ENCODE data around the gene SH3PXD2B.
A peak's percentile ranks its signal among the peaks of the same experiment; 100 is the strongest.
"Not testable (repeated sequence)": the region's sequence is repeated elsewhere in the genome, so short reads cannot be mapped to it uniquely, and the experiment has no call there.

The SH3PXD2B gene

GRCh38 chr5:172414531-172415361, 39.6 kb downstream of the SH3PXD2B start:
- Mint-ChIP-seq H3K4me1 (ENCODE audit: low read depth) (peaks cover 37% of the 10 kb centered on the region), H3K4me3 (no peak overlapping the region), H3K9me3 (no peaks in the 10 kb centered on the region), H3K27ac (no peak overlapping the region), H3K27me3 (peaks cover 22% of the 10 kb centered on the region), H3K36me3 (ENCODE audit: low read depth) (no peaks in the 10 kb centered on the region)

- Mint-ChIP-seq H3K27ac (no peak overlapping the region), H3K36me3 (ENCODE audit: low read depth) (no peaks in the 10 kb centered on the region), H3K4me3 (no peak overlapping the region), H3K27me3 (peaks cover 22% of the 10 kb centered on the region), H3K4me1 (ENCODE audit: low read depth) (peaks cover 40% of the 10 kb centered on the region), H3K9me3 (no peaks in the 10 kb centered on the region)
Observed at GRCh38 chr5:172413601-172414171, 40.6 kb downstream of the SH3PXD2B start.

- Mint-ChIP-seq H3K9me3 (no peaks in the 10 kb centered on the region), H3K27me3 (peaks cover 22% of the 10 kb centered on the region), H3K27ac (peak overlapping the region; percentile 83), H3K4me1 (ENCODE audit: low read depth) (peaks cover 40% of the 10 kb centered on the region), H3K4me3 (peak overlapping the region; percentile 33), H3K36me3 (ENCODE audit: low read depth) (no peaks in the 10 kb centered on the region)
Observed at GRCh38 chr5:172412724-172413286, 41.5 kb downstream of the SH3PXD2B start.

GRCh38 chr5:172411484-172412072, 42.7 kb downstream of the SH3PXD2B start:
- Mint-ChIP-seq H3K4me3 (no peak overlapping the region), H3K4me1 (ENCODE audit: low read depth) (peaks cover 40% of the 10 kb centered on the region), H3K9me3 (no peaks in the 10 kb centered on the region), H3K27me3 (peaks cover 24% of the 10 kb centered on the region), H3K27ac (peak overlapping the region; percentile 83), H3K36me3 (ENCODE audit: low read depth) (no peaks in the 10 kb centered on the region)

- no peak overlapping the region for H3K4me3 Mint-ChIP-seq
- no peaks in the 10 kb centered on the region for H3K9me3 Mint-ChIP-seq
- no peak overlapping the region for H3K27ac Mint-ChIP-seq
- no peaks in the 10 kb centered on the region for H3K36me3 Mint-ChIP-seq (ENCODE audit: low read depth)
- peaks cover 29% of the 10 kb centered on the region for H3K27me3 Mint-ChIP-seq
- H3K4me1 Mint-ChIP-seq (ENCODE audit: low read depth), result peaks cover 40% of the 10 kb centered on the region
Observed at GRCh38 chr5:172410662-172411483, 43.5 kb downstream of the SH3PXD2B start.

- H3K27ac Mint-ChIP-seq, result no peak overlapping the region
- H3K9me3 Mint-ChIP-seq, result no peaks in the 10 kb centered on the region
Observed at GRCh38 chr5:172410160-172410559, 44.2 kb downstream of the SH3PXD2B start.

GRCh38 chr5:172409477-172409876, 44.8 kb downstream of the SH3PXD2B start:
- H3K36me3 Mint-ChIP-seq (ENCODE audit: low read depth); H3K9me3 Mint-ChIP-seq; H3K27ac Mint-ChIP-seq; H3K4me3 Mint-ChIP-seq: not testable (repeated sequence)
- Mint-ChIP-seq H3K27me3 (peaks cover 33% of the 10 kb centered on the region), H3K4me1 (ENCODE audit: low read depth) (peaks cover 40% of the 10 kb centered on the region)

More at GRCh38 chr5:172410160-172410559, 44.2 kb downstream of the SH3PXD2B start:
- Mint-ChIP-seq H3K36me3 (ENCODE audit: low read depth) (no peaks in the 10 kb centered on the region), H3K27me3 (peaks cover 32% of the 10 kb centered on the region), H3K4me1 (ENCODE audit: low read depth) (peaks cover 40% of the 10 kb centered on the region), H3K4me3 (peak overlapping the region; percentile 24)

- no peaks in the 10 kb centered on the region for H3K36me3 Mint-ChIP-seq (ENCODE audit: low read depth)
- peaks cover 27% of the 10 kb centered on the region for H3K27me3 Mint-ChIP-seq
- no peak overlapping the region for H3K27ac Mint-ChIP-seq
- no peaks in the 10 kb centered on the region for H3K9me3 Mint-ChIP-seq
- no peak overlapping the region for H3K4me3 Mint-ChIP-seq
- peaks cover 33% of the 10 kb centered on the region for H3K4me1 Mint-ChIP-seq (ENCODE audit: low read depth)
Observed at GRCh38 chr5:172407822-172408221, 46.5 kb downstream of the SH3PXD2B start.

- Mint-ChIP-seq H3K4me3 (no peak overlapping the region), H3K36me3 (ENCODE audit: low read depth) (no peaks in the 10 kb centered on the region), H3K27ac (no peak overlapping the region), H3K27me3 (peaks cover 22% of the 10 kb centered on the region), H3K9me3 (no peaks in the 10 kb centered on the region), H3K4me1 (ENCODE audit: low read depth) (peaks cover 28% of the 10 kb centered on the region)
Observed at GRCh38 chr5:172407241-172407691, 47.1 kb downstream of the SH3PXD2B start.

- peaks cover 11% of the 10 kb centered on the region for H3K4me1 Mint-ChIP-seq (ENCODE audit: low read depth)
- peaks cover 18% of the 10 kb centered on the region for H3K27me3 Mint-ChIP-seq
- H3K9me3 Mint-ChIP-seq, result no peaks in the 10 kb centered on the region
- no peaks in the 10 kb centered on the region for H3K36me3 Mint-ChIP-seq (ENCODE audit: low read depth)
- H3K27ac Mint-ChIP-seq, result no peak overlapping the region
- no peak overlapping the region for H3K4me3 Mint-ChIP-seq
Observed at GRCh38 chr5:172405226-172406107, 48.9 kb downstream of the SH3PXD2B start.

- Mint-ChIP-seq H3K36me3 (ENCODE audit: low read depth) (no peaks in the 10 kb centered on the region), H3K27me3 (peaks cover 18% of the 10 kb centered on the region), H3K9me3 (no peaks in the 10 kb centered on the region), H3K4me3 (no peak overlapping the region), H3K4me1 (ENCODE audit: low read depth) (peaks cover 3% of the 10 kb centered on the region), H3K27ac (no peak overlapping the region)
Observed at GRCh38 chr5:172404746-172405145, 49.6 kb downstream of the SH3PXD2B start.

GRCh38 chr5:172403817-172404216, 50.5 kb downstream of the SH3PXD2B start:
- Mint-ChIP-seq H3K4me1 (ENCODE audit: low read depth) (no peaks in the 10 kb centered on the region), H3K36me3 (ENCODE audit: low read depth) (no peaks in the 10 kb centered on the region), H3K9me3 (no peaks in the 10 kb centered on the region), H3K4me3 (no peak overlapping the region), H3K27me3 (peaks cover 18% of the 10 kb centered on the region), H3K27ac (no peak overlapping the region)

- Mint-ChIP-seq H3K27me3 (peaks cover 20% of the 10 kb centered on the region), H3K36me3 (ENCODE audit: low read depth) (no peaks in the 10 kb centered on the region), H3K9me3 (no peaks in the 10 kb centered on the region), H3K27ac (no peak overlapping the region), H3K4me1 (ENCODE audit: low read depth) (no peaks in the 10 kb centered on the region), H3K4me3 (no peak overlapping the region)
Observed at GRCh38 chr5:172403189-172403796, 51.0 kb downstream of the SH3PXD2B start.
